Measurements from ENCODE around the gene KIAA1217. TPM values are rescaled to one million over a fixed set of nuclear protein-coding genes. Genes with fewer than 3 reads are reported as not detected.
"Not testable (repeated sequence)": the region's sequence is repeated elsewhere in the genome, so short reads cannot be mapped to it uniquely, and the experiment has no call there.

The KIAA1217 gene
- total and polyA plus RNA-seq, 5 donors = 14.6 to 43.6 (median 31.3) TPM

DNA sequence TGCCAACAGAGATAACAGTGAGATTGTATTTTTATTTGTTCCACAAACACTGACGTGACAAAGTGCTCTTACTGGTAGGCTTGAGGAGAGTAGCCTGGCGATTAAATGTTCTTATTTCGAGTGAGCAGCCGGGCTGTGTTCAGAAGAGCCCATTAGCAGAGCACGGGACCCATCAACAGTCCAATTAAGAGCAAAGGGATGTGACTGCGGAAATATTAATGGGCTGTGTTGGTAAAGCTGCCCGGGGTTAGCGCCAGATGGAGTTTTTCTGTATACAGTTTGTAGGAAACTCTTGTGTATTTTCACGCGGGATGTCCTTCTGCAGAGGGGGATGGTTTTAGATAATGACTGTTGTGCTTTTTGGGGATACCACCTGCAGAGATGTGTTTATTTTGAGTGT is 104.3 kb downstream of the KIAA1217 start:
- Histone ChIP-seq H3K9me3 (ENCODE audit: control insufficient read depth, low read length) (no peaks in the 10 kb centered on the region), H3K4me1 (ENCODE audit: control insufficient read depth, insufficient read depth, low read length) (peaks cover 4% of the 10 kb centered on the region), H3K27me3 (ENCODE audit: control insufficient read depth, insufficient read depth) (no peaks in the 10 kb centered on the region), H3K4me3 (ENCODE audit: low read length) (no peak overlapping the region), H3K27ac (ENCODE audit: low read length) (no peak overlapping the region)
- intact Hi-C loops (cut with DNase I) = no loop called here
- DNase-seq = no peak
- peak in 1 of 2 donors; percentile 61 for ATAC-seq
- 85% methylated on average over 10 of the region's 10 CpGs for WGBS

DNA sequence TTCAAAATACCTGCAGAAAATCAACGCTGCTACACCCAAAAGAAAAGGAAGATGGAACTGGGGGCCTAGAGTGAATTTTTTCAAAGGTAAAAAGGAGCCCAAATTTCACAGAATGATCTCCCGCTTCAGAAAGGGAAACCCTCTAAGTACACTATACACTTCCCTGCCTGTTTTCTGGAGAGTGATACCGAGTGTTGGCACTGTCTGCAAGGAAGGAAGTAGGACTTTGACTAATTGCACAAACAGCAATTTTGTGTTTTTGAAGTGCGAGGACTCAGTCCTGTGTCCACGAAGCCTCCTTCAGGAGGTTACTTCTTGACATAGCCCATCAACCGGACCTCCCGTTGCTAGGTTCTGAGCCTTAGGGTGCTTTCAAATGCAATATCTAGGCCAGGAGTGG is 106.3 kb downstream of the KIAA1217 start:
- ATAC-seq = peak in 1 of 2 donors; percentile 53
- peaks cover 4% of the 10 kb centered on the region for H3K4me1 ChIP-seq (ENCODE audit: control insufficient read depth, insufficient read depth, low read length)
- intact Hi-C loops (cut with DNase I) = no loop called here

DNA sequence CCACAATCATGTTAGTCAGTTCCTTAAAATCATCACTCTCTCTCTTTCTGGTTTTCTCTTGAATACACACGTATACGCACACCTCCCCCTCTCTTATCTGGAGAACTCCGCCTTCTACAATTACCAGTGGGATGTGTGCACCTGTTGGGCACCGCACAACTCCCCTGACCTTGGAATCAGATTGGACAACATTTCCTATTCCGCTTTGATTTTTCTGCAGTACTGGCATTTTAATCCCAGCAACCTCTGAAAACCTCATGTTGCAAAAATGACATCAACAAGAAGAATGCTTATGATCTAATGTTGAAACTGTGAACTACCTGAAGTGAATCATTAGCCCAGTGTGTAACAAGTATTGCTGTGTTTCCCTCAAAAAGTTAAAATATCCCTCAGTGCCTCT is 109.6 kb downstream of the KIAA1217 start:
- H3K4me3 ChIP-seq (ENCODE audit: low read length) = no peak overlapping the region
- H3K9me3 ChIP-seq (ENCODE audit: control insufficient read depth, low read length) = no peaks in the 10 kb centered on the region
- H3K27me3 ChIP-seq (ENCODE audit: control insufficient read depth, insufficient read depth) = no peaks in the 10 kb centered on the region
- DNase-seq = no peak
- intact Hi-C loops (cut with DNase I) = no loop called here
- ATAC-seq = no peak
- WGBS = 92% methylated on average over 5 of the region's 5 CpGs
- no peak overlapping the region for H3K27ac ChIP-seq (ENCODE audit: low read length)
- peaks cover 4% of the 10 kb centered on the region for H3K4me1 ChIP-seq (ENCODE audit: control insufficient read depth, insufficient read depth, low read length)

More for the DNA sequence above, 106.3 kb downstream of the KIAA1217 start:
- no peaks in the 10 kb centered on the region for H3K9me3 ChIP-seq (ENCODE audit: control insufficient read depth, low read length)
- no peak overlapping the region for H3K4me3 ChIP-seq (ENCODE audit: low read length)
- no peak overlapping the region for H3K27ac ChIP-seq (ENCODE audit: low read length)
- DNase-seq = no peak
- no peaks in the 10 kb centered on the region for H3K27me3 ChIP-seq (ENCODE audit: control insufficient read depth, insufficient read depth)
- 61% methylated on average over 7 of the region's 7 CpGs for WGBS

DNA sequence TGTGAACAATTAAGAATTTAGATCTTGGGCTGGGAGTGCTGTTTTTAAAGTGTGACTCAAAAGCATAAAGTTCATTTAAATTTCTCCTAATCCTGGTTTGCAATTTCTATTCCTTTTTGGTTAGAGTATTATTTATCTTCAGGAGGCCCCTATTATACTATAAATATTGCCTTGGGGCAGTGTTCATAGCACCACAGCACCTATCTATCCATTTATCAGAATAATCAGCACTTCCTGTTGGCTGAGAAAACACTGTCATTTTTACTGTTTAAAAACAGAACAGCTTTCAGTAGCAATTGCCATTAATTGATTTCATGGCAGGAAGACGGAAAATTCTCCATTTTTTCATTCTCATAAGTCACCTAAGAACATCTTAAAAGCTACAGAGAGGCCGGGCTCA is 111.4 kb downstream of the KIAA1217 start:
- H3K4me1 ChIP-seq (ENCODE audit: control insufficient read depth, insufficient read depth, low read length) = peaks cover 4% of the 10 kb centered on the region
- intact Hi-C loops (cut with DNase I) = no loop called here
- no peak overlapping the region for H3K4me3 ChIP-seq (ENCODE audit: low read length)
- 84% methylated on average over 2 of the region's 2 CpGs for WGBS
- H3K27ac ChIP-seq (ENCODE audit: low read length) = no peak overlapping the region
- ATAC-seq (no peak), DNase-seq (no peak)
- no peaks in the 10 kb centered on the region for H3K9me3 ChIP-seq (ENCODE audit: control insufficient read depth, low read length)
- H3K27me3 ChIP-seq (ENCODE audit: control insufficient read depth, insufficient read depth) = no peaks in the 10 kb centered on the region

DNA sequence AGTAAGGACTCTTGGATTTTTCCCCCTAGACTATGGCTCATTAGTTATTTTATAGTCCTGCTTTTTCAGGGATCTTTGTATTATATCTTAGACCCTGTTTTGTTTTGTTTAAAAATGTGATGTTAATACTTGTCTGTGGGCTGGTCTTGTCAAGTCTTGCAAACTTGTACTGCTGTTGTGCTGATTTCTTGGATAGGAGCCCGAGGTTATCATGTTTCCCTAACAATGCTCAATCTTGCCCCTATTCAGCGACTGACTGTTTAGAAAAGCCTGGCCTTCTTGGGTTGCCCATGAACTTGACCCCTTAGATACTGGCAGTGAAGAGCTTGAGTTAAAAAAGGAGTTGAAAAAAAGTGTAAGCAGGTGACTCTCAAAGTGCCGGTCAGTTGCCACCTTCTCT is 115.7 kb downstream of the KIAA1217 start:
- Histone ChIP-seq H3K27me3 (ENCODE audit: control insufficient read depth, insufficient read depth) (no peaks in the 10 kb centered on the region), H3K9me3 (ENCODE audit: control insufficient read depth, low read length) (no peaks in the 10 kb centered on the region), H3K4me1 (ENCODE audit: control insufficient read depth, insufficient read depth, low read length) (peaks cover 2% of the 10 kb centered on the region), H3K27ac (ENCODE audit: low read length) (no peak overlapping the region), H3K4me3 (ENCODE audit: low read length) (no peak overlapping the region)
- intact Hi-C loops (cut with DNase I) = no loop called here
- no peak for DNase-seq
- ATAC-seq = no peak
- WGBS = 38% methylated on average over 3 of the region's 3 CpGs

DNA sequence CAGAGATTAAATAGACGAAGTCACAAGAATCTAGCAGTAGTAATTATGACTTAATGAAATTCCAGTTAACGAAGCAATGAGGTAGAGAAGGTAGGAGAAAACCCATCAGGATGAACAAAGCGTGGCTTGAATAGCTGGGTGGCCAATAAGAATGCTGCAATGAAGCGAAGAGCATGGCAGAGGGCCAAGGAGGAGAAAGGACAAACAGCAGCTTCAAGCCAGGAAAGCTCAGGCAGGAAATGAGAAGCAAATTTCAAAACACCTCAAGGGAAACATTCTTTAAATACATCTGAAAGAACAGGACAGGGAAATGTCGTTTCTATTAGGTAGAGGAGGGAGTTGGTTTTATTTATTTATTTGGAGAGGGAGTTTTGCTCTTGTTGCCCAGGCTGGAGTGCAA is 122.5 kb downstream of the KIAA1217 start:
- no peak overlapping the region for H3K4me3 ChIP-seq (ENCODE audit: low read length)
- no peaks in the 10 kb centered on the region for H3K27me3 ChIP-seq (ENCODE audit: control insufficient read depth, insufficient read depth)
- intact Hi-C loops (cut with DNase I) = no loop called here
- peak; percentile 51 to 66 for ATAC-seq
- H3K27ac ChIP-seq (ENCODE audit: low read length) = peak overlapping the region; percentile 52
- WGBS = 25% methylated on average over 5 of the region's 5 CpGs
- no peaks in the 10 kb centered on the region for H3K9me3 ChIP-seq (ENCODE audit: control insufficient read depth, low read length)
- peaks cover 7% of the 10 kb centered on the region for H3K4me1 ChIP-seq (ENCODE audit: control insufficient read depth, insufficient read depth, low read length)
- DNase-seq = peak; percentile 44 to 74 (median 58)

DNA sequence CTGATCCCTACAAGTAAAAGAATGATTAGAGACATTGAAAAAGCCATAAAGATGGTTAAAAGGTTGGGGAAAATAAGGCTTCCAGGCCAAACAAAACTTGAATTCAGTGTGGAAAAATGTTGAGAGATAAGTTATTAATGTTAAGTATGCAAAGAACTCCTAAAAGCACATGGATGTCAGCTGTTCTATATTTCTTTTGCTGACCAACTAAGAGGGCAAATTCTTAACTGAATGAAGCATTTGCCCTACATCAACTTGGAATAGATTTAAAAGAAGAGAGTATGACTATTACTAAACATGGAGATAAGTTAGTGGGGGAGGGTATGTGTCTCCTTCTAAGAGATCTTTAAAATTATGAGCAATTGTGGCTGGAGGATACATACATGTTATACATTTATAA is 124.8 kb downstream of the KIAA1217 start:
- Histone ChIP-seq H3K9me3 (ENCODE audit: control insufficient read depth, low read length) (no peaks in the 10 kb centered on the region), H3K4me3 (ENCODE audit: low read length) (no peak overlapping the region), H3K27me3 (ENCODE audit: control insufficient read depth, insufficient read depth) (no peaks in the 10 kb centered on the region), H3K27ac (ENCODE audit: low read length) (no peak overlapping the region), H3K4me1 (ENCODE audit: control insufficient read depth, insufficient read depth, low read length) (peaks cover 7% of the 10 kb centered on the region)
- ATAC-seq (no peak), DNase-seq (no peak)
- intact Hi-C loops (cut with DNase I) = no loop called here

DNA sequence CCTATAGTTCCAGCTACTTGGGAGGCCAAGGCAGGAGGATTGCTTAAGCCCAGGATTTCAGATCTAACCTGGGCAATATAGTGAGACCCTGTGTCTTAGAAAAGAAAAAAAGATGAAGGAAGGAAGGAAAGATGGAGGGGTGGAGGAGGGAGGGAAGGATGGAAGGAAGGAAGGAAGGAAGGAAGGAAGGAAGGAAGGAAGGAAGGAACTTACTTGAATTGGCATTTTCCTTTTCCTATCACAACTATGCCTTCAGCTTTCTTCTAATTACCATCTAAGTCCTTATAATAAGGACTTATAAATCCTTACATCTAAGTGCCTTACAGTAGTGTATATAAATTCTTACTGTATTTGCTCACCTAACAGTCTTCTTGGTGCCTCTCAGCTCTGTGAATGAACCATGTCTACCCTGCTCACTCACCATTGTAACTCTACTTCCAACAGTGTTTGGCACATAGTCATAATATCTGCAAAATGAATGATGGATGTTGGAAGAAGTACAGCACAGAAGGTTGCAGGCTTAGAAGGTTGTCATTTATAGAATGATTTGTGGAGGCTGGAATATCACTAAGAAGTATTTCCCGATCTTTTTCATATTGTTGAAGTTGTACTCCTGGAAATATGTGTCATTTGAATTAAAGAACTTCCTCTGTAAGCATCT is 125.5 kb downstream of the KIAA1217 start:
- Histone ChIP-seq H3K4me3 (ENCODE audit: low read length) (no peak overlapping the region), H3K9me3 (ENCODE audit: control insufficient read depth, low read length) (no peaks in the 10 kb centered on the region), H3K27me3 (ENCODE audit: control insufficient read depth, insufficient read depth) (no peaks in the 10 kb centered on the region), H3K4me1 (ENCODE audit: control insufficient read depth, insufficient read depth, low read length) (peaks cover 7% of the 10 kb centered on the region), H3K27ac (ENCODE audit: low read length) (no peak overlapping the region)
- DNase-seq (no peak), ATAC-seq (no peak)
- WGBS = 74% methylated on average over 1 of the region's 1 CpG
- intact Hi-C loops (cut with DNase I) = no loop called here

DNA sequence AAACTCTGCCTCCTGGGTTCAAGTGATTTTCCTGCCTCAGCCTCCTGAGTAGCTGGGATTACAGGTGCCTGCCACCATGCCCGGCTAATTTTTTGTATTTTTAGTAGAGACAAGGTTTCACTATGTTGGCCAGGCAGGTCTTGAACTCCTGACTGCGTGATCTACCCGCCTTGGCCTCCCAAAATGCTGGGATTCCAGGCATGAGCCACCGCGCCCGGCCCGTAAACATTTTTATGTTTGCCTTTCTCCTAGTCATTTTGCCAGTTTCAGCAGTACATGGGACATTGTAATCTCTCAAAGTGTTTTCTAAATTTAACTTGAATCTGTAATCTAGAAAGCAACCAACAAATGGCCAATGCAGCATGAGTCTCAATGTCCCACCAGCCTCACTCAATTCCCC is 128.8 kb downstream of the KIAA1217 start:
- H3K27ac ChIP-seq (ENCODE audit: low read length) = peak overlapping the region; percentile 44
- 88% methylated on average over 7 of the region's 7 CpGs for WGBS
- intact Hi-C loops (cut with DNase I) = not testable (repeated sequence)

DNA sequence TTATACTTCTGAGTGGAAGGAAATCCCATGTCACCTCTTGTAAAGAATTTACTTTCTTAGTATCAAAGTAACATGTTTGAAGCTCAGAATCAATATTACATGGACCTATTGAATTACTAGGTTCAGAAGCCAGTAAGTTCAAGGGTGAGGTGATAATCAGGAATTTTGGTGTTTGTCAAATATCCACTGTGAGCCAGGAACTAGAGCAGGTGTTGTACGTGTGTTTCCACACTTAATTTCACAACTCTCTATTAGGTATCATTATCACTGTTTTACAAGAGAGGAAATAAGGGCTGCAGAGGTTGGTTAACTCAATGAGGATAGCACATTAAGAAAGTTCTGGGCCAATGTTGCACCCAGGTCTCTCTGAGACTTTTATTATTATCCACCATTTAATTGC is 130.4 kb downstream of the KIAA1217 start:
- no peak for ATAC-seq
- Histone ChIP-seq H3K9me3 (ENCODE audit: control insufficient read depth, low read length) (no peaks in the 10 kb centered on the region), H3K4me3 (ENCODE audit: low read length) (no peak overlapping the region), H3K27ac (ENCODE audit: low read length) (no peak overlapping the region), H3K4me1 (ENCODE audit: control insufficient read depth, insufficient read depth, low read length) (no peaks in the 10 kb centered on the region), H3K27me3 (ENCODE audit: control insufficient read depth, insufficient read depth) (no peaks in the 10 kb centered on the region)
- no peak for DNase-seq
- intact Hi-C loops (cut with DNase I) = no loop called here
- WGBS = 72% methylated on average over 1 of the region's 1 CpG

More for the DNA sequence above, 128.8 kb downstream of the KIAA1217 start:
- not testable (repeated sequence) for H3K9me3 ChIP-seq (ENCODE audit: control insufficient read depth, low read length); H3K4me3 ChIP-seq (ENCODE audit: low read length); H3K4me1 ChIP-seq (ENCODE audit: control insufficient read depth, insufficient read depth, low read length); H3K27me3 ChIP-seq (ENCODE audit: control insufficient read depth, insufficient read depth); ATAC-seq; DNase-seq

DNA sequence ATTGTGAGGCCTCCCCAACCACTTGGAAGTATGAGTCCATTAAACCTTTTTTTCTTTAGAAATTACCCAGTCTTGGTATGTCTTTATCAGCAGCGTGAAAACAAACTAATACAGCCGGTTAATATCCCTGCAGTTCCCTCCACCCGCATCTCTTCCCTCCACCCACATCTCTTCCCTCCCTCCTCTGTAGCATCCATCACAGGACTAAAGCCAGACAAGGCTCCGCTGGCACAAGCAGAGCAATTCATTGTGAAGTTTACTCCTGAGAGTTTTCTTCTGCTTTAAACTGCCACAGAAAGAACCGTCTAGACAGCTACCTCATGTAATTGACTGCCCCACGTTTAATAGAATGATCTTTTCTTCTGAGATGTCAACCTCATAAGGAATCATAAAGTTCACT is 131.5 kb downstream of the KIAA1217 start:
- H3K4me1 ChIP-seq (ENCODE audit: control insufficient read depth, insufficient read depth, low read length) = no peaks in the 10 kb centered on the region

DNA sequence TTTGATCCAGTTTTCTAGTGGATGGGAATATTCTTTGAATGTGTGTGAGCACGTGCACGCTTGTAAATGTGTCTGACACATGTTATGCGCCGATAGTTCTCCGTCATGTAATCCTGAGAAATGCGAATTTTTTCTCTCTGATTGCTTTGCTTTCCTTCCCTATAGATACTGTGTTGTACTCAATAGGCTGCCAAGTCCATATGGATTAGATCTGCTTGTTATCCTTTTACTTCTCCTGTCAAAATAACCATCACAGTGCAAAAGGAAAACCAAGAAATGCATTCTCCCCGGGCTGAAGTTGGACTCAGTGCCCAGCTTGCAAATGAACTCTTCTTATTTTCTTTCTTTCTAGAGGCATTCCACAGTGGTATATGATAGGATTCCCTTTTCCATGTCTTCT is 131.9 kb downstream of the KIAA1217 start:
- H3K9me3 ChIP-seq (ENCODE audit: control insufficient read depth, low read length) = no peaks in the 10 kb centered on the region
- no peaks in the 10 kb centered on the region for H3K27me3 ChIP-seq (ENCODE audit: control insufficient read depth, insufficient read depth)
- WGBS = 58% methylated on average over 7 of the region's 7 CpGs
- no peak overlapping the region for H3K27ac ChIP-seq (ENCODE audit: low read length)
- intact Hi-C loops (cut with DNase I) = no loop called here
- DNase-seq (no peak), ATAC-seq (no peak)
- H3K4me1 ChIP-seq (ENCODE audit: control insufficient read depth, insufficient read depth, low read length) = no peaks in the 10 kb centered on the region
- no peak overlapping the region for H3K4me3 ChIP-seq (ENCODE audit: low read length)

More for the DNA sequence above, 131.5 kb downstream of the KIAA1217 start:
- no peak for ATAC-seq
- H3K27me3 ChIP-seq (ENCODE audit: control insufficient read depth, insufficient read depth) = no peaks in the 10 kb centered on the region
- H3K27ac ChIP-seq (ENCODE audit: low read length) = no peak overlapping the region
- no peaks in the 10 kb centered on the region for H3K9me3 ChIP-seq (ENCODE audit: control insufficient read depth, low read length)
- WGBS = 56% methylated on average over 6 of the region's 6 CpGs
- no peak for DNase-seq
- H3K4me3 ChIP-seq (ENCODE audit: low read length) = no peak overlapping the region
- intact Hi-C loops (cut with DNase I) = no loop called here

All from right cardiac atrium (tissue), 5 donors.